GM18526 (cell line): ENCODE measurements around the gene MCF2L2.

ENCODE experiments used
- POLR2A ChIP-seq: IDR thresholded peaks from 3 replicates; pipeline ENCODE4 v1.6.1; 2011; ENCODE audit not compliant: insufficient read length; ENCODE audit errors: extremely low read depth

The MCF2L2 gene

DNA sequence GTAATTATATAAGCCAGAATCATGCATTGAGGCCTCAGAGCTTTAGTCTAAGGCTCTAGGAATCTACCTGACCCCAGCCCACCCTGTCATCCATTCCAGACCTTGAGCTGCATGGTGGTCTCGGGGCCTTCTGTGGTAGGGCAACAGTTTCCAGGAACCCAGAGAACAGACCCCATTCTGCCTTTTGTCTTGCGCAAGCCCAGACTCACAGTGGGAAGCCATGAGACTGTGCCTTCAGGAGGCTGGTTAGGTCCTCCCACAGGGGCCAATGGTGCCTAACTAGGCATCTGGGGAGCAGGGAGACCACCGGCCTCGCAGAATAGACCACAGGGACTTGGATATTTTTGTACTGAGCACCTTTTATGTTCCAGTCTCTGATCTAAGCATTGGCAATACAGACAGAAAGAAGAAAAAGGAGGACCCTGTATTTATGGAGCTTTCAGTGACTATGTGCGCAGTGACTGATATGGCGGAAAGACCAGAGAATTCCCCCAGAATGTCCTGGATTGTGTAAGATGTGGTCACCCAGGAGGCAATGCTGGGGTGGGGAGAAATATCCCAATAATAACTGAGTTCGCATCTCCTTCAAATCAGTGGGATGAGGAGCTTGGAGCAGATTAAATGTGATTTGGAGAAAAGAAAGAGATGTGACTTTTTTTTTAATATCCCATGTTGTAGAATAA lies 40.1 kb downstream of the MCF2L2 start:
- TF ChIP-seq POLR2A: no peak

DNA sequence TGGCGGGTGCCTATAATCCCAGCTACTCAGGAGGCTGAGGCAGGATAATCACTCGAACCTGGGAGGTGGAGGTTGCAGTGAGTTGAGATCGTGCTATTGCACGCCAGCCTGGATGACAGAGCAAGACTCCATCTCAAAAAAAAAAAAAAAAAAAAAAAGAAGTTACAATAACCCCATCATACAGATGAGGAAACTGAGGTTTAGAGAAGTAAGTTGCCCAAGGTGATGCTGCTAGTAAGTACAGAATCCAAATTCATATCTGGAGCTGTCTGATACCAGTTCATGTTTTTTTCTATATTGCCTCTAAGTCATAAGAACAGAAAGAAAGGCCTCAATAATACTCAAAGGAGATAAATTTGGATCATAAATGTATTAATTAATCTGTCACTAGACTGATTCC lies 40.6 kb downstream of the MCF2L2 start:
- TF ChIP-seq POLR2A: no peak

DNA sequence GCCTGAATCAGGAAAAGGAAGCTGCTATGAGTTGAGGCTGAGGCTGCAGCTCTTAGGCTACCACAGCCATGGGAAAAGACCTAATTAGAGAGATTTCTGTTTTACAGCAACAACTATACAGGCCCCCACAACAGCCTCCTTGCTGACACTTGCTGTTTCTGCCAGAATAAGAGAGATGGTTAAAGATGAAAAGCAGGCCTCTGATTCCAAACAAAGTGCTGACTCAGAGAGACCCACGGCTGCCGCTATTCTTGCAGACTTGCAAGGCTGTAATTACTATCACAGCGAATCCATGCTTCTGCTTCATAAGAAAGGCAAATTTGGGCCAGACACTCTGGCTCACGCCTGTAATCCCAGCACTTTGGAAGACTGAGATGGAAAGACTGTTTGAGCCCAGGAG lies 41.8 kb downstream of the MCF2L2 start:
- no peak for TF ChIP-seq POLR2A

DNA sequence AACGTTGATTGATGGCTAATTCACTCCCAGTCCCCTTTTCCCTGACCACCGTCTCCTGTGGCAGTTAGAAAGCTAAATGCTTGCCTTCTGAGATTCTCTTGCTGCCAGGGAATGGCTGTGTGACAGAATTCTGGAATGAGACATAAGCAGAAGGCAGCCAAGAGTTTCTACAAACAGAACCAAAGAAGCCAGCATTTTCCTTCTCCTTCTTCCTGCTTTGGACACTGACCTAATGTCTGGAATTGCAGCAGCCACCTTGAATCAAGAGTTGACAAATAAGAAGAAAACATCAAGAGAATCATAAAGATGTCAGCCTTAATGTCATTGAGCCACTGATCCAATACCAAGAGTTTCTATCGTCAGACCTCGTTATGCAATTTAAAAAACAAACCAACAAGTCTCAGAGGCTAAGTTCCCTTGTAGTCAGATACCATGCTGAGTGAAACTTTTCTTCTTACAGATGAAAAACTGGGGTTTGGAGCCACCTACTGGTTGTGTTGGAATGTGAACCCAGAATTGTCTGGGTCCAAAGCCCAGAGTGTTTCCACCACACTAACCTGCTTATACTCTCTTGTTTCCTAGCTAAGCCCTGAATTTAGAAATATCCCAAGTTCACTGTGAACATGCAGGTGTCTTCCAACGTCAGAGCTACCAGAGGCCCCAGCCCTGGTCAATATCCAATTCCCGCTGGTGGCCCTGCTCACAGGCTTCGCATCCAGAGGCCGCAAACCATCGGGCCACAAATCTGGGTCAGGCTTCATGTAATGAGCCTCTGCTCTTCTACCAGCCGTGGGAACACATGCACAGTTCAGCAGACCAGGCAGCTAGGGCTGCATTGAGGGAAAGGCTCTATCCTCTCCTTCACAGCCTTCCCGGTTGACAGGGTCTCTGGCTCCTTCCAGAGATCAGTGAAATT lies 42.5 kb downstream of the MCF2L2 start:
- TF ChIP-seq POLR2A: no peak

DNA sequence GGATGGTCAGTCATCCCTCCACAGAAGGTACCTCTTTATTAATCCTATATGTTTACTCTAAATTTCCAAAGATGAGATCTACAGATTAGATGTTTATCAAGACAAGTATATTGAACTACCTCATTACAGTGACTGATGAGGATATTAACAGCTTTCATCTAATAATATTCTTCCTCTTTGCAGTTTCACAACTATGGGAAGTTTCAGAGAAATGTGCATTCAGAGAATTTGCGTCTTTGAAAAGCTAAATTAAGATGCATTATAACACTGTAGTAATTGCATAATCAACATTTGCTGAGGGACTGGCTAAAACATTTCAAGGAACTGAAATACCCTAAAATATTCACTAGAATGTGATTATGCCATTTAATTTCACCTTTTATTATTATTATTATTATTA lies 46.7 kb downstream of the MCF2L2 start:
- no peak for TF ChIP-seq POLR2A

DNA sequence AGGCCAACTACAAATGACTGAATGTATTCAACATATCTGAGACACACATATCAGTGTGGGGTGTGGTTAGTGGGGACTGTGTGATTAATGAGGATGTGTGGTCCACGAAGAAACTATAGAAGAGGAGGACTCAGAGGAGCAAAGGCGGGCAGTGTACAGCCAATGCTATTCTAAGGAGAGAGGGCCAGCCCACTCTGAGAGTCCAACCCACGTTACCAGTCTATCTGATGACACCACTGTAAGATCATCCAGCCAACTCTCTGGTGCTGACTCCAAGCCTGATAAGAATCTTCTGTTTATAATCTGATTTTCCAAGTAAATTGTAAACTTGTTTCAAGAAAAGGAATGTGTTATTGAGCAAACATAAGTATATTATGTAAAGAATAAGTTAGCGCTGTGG lies 47.2 kb downstream of the MCF2L2 start:
- no peak for TF ChIP-seq POLR2A

DNA sequence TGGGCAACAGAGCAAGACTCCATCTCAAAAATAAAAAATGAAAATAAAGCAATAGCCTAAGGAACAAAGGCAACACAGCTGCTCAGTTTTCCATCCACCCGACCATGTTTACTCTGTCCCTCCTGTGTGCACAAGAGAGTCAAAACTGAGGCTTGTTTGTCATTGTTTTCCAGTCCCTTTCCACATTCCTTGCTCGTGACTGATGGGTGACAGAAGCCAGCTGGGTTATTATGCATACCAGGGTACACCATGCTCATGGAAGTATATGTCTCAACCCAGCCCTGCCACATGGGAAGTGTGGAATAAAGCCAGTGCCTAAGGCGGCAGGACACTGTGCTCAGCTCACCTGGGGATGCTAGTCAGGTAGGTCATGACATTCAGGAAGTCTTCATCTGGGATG lies 49.5 kb downstream of the MCF2L2 start:
- no peak for TF ChIP-seq POLR2A

DNA sequence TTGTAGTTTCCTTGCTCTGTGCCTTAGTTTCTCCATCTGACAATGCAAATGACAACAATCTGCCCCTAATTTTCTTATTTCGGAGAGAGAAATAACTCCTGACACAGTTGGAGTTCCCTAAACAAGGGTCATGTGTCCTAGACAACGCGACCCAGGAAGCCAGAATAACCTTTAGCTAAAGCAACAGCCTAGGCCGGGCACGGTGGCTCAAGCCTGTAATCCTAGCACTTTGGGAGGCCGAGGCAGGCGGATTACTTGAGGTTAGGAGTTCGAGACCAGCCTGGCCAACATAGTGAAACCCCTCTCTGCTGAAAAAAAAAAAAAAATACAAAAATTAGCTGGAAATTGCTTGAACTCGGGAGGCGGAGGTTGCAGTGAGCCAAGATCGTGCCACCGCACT lies 49.9 kb downstream of the MCF2L2 start:
- no peak for TF ChIP-seq POLR2A

DNA sequence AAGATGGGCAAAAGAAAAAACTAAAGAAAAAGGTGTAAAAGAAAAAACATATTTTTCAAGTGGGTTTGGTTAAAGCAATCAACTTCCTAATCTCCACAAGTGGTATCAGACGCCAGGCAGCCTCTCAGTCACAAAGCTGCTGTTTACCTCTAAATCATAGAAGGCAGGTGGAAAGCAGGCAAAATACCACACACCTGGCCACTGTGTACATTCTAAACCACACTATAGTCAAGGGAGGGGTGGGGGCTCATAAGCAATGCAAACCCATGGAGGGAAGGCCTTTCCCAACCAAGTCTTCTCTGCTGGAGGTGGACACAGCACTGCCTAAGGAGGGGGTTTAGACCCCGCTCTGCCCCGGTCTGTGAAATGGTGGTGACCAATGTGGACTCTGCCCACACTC lies 50.4 kb downstream of the MCF2L2 start:
- TF ChIP-seq POLR2A: no peak

DNA sequence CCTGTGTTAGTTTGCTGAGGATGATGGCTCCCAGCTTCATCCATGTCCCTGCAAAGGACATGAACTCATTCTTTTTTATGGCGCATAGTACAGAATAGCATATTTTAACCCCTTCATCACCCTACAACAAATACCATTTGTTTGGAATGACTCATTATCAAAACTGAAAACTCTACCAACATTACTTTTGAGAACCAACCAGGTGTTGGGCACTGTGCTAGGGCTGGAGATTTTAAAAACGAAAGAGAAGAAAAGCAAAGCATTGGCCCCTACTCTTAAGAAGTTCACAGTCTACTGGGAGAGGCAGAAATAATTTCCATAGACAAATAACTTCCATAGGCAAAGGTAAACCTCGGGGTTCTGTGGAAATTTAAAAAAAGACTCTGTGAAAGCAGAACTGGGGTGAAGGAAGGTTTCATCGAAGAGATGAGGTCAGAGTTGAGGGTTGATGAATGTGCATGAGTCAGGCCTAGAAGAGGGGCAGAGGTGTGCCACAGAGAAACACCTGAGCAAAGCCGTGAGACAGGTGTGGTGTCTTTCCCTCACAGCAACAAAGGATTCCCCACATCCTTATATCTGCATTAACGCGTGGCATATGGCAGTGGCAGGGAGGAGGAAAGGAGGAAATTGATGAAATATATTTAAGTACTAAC lies 51.0 kb downstream of the MCF2L2 start:
- no peak for TF ChIP-seq POLR2A

DNA sequence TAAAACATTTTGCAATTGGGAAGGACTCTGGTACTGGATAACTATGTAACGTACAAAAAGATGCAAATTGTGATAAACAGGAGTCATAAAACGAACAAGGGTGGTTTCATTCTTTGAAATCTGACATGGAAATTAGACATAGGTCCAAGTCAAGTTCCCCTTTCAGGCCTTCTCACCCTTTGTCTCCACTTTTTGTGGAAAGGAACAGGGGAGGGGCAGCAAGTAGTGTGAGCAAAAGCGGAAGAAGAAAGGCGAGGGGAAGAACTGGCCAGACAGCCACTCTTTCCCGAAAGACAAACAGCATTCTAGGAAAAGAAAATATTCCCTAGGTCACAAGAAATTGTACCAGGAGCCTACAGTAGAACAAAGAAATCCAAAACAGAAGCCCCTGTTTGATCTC lies 52.6 kb downstream of the MCF2L2 start:
- TF ChIP-seq POLR2A: no peak

DNA sequence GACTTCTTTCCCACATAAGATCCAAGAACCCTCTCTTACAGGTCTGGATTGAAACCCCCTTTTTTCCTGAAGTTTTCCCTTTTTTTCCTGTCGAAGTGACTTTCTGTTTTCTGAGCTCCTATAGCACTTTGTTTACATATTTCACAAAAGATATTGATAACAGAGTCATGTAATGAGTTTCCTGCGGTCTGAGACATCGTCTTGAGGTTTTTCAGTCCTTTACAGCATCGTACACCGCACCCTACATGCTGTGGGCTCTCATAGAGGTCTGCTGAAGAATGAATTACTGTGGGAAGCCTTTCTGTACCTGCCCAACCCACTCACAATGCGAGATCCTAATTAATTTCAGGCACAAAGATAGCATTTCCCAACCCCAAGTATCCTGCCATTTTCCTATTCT lies 53.1 kb downstream of the MCF2L2 start:
- no peak for TF ChIP-seq POLR2A

DNA sequence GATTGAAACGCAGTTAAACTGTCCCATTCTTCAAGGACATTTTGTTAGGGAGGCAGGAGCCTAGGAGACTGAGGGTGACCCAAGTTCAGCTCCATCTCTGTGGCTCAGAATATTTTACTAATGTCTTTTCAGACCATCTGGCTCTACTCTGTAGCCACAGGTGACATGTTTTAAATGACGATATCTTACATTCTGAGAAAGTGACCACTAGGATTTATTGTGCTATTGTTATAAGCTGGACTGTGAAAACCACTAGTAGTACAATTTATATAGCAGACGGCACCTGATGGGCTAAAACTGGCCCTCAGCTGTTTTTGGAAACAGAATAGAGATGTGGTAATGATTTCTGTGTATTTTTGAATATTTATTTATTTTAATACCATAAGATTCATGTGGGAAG lies 55.5 kb downstream of the MCF2L2 start:
- no peak for TF ChIP-seq POLR2A

DNA sequence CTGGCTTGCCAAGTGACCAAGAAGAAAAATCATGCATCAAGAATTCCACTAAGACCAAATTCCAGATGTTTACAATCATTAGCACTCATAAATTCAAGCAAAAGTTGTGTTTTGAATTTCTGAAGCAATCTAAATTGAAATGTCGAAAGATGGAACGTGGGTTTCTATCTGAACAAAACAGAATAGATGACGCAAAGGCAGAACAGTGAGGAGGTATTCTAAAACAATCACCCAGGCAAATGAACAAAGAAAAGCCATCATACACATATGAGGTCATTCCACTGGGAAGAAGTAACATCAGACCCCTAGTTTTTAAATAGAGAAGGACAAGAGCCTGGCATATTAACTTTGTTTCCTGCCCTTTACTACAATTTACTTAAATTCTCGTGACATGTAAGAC lies 58.0 kb downstream of the MCF2L2 start:
- TF ChIP-seq POLR2A: no peak

DNA sequence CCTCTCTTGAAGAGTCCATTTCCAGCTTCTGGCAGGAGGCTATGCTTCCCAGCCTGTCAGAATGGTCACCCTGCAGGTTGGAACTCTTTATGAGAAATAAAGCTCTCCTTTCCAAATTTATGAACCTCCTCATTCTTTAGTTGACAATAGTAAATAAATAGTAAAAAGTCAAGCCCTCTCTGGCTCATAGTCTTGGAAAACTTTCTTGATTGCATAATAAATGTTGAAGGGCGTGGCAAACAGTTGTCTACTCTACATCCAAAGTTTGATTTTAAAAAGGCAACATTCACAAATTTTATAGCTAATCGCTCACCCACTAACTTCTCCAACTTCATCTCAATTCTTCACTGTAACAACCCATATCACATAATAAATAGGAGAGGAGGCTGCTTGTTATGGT lies 58.8 kb downstream of the MCF2L2 start:
- TF ChIP-seq POLR2A: no peak

DNA sequence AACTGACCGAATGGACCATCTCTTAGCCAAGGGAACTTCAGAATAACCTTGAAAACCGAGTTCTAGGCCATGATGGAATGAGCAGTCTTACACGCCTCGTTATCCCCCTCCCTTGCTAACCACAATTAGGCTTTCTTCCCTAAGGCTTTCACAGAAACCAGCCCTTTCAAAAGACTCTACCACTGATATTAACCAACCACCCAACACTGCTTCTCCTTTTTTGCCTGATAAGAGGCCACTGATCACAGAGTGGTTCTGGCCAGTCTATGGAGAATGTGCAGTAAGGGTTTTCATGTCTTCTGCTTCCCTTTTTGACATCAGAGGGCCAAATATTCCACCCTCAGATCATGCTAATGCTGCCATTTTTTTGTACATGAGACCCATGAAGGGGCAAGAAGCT lies 59.3 kb downstream of the MCF2L2 start:
- no peak for TF ChIP-seq POLR2A
